GM18507 (cell line): ENCODE data around the gene DGCR8.

ENCODE experiments used
- DNase-seq: peaks from one replicate; pipeline ENCODE4 v3.0.0; 2011; ENCODE audit warnings: low read depth; ENCODE audit not compliant: insufficient read length; ENCODE audit errors: extremely low spot score
- FAIRE-seq: peaks from 2 replicates; lab custom pipeline; 2011; peaks lifted over from hg19 to GRCh38; lab: Jason Lieb, UNC

Gene DGCR8

DNA sequence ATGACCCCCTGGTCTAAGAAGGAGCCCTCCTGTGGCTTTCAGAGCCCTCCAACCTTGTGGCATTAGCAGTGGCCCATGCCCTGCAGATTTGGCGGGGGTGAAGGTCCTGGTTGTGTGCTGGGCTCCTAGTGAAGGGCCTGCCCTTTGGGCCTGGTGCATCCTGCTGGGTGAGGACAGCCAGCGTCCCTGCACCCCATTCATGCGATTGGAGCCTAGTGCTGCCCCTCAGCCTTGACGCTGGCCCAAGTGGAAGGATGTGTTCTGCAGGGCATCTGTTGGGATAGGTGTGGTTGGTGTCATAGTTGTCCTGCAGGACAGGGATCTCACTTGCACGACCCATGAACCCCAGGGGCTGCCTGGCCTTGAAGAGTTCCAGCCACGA, 28.1 kb upstream of the DGCR8 start:
- DNase-seq (no peak), FAIRE-seq (no peak)

DNA sequence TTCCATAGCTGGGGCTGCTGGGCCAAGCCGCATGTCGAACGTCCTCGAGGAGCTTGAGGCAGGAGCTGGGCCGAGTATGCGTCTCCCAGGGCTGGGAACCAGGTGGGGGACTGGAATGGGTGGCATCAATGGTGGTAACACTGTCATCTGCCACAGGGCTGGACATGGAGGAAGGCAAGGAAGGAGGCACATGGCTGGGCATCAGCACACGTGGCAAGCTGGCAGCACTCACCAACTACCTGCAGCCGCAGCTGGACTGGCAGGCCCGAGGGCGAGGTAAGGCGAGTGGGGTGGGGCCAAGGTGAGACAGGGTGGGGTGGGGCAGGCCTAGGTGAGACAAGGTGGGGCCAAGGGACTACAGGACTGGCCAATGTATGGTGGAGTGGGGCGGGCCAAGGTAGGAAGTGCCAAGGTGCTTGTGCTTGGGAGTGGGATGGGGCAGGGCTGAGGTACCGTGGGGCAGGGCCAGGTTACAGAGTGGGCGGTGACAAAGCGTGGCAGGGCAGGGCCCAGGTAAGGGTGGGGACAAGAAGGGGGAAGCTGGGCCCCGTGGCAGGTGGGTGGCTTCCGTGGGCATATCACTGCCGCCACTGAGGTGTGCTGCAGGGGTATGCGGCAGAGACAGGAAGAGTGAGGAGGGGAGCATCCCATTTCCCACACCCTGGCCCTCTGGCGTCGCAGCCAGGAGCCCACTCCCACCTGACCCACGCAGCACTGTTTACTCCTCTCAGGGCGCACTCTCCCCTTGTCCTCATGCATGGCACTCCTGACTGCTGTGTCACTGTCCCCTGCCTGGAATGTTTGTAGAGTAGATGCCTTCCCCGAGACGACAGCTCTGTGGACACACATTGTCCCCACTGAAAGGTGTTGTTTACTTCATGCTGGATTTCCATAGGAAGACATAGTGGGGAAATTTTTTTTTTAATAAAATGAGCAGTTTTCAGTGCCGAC, 27.5 kb upstream of the DGCR8 start:
- no peak for DNase-seq
- no peak for FAIRE-seq

DNA sequence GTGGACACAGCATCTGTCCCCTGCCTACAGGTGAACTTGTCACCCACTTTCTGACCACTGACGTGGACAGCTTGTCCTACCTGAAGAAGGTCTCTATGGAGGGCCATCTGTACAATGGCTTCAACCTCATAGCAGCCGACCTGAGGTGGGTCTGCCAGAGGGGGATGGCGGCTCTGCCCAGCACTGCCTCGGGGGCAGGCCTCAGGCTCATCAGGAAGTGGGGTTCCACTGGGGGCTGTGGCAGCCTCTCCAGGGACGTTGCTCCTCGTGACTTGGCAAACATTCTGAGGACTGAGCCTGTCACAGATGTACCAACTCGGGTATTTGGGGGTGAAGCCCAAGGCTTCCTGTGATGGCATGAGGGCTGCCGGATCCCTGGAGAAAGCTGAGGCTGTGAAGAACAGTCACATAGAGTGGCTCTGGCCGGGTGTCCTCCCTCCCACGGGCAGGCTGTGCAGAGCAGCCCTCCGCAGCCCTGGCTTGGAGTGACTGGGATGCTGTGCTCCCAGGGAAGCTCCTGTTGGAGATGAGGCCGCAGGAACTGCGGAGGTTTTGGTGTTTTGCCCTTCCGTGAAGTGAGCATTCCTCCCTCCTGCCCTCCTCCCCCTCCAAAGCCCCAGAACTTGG, 26.5 kb upstream of the DGCR8 start:
- FAIRE-seq (no peak), DNase-seq (no peak)

DNA sequence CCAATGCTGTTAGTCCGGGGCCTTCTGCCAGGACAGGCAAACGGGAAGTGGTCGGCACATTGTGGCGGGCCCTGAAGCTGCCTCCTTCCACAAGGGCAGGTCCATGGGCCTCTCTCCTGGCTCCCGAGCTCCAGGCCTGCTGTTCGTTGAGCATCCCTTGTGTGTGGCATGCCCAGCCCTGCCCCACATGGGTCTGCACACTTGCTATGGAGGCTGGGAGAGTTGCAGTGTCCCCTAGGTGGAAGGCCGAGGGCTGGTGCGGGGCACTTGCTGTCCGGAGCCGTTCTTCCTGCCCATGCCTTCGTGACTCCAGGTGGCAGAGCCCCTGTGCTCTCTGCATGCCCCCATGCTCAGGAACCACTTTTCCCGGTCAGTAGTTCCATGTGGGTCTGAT, 26.0 kb upstream of the DGCR8 start:
- FAIRE-seq (no peak), DNase-seq (no peak)

DNA sequence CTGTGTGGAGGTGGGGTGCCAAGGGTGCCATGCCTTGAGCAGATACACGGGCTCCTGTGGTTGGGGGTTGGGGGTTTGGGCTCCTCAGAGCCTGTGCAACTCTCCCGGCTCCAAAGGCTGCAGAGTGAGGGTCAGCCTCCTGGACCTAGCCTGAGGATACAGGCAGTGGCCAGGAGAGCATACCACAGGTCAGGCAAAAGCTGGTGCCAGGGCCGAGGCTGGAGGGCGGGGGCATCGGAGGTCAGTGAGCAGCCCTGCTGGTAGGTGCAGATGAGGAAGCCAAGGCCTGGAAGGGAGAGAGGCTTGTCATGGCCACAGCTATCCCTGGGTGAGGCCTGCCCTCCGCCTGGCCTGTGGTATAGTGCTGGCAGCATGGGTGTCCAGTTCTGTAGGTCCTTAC, 25.6 kb upstream of the DGCR8 start:
- FAIRE-seq = no peak
- DNase-seq = no peak

DNA sequence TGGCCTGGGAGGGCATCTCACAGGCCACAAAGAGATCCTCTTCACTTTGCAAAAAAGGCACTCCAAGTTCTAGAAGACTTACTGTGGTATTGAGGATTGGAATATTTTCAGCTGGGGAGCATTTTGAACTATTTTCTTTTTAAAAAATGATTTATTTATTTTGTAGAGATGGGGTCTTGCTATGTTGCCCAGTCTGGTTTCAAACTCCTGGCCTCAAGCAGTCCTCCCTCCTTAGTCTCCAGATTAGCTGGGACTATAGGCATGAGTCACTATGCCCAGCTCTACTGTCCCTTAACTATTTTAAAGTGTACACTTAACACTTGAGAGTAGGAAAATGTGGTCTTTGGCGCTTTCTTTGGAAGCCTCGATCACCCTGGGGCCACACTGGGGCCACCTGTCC, 24.9 kb upstream of the DGCR8 start:
- FAIRE-seq = no peak
- no peak for DNase-seq

DNA sequence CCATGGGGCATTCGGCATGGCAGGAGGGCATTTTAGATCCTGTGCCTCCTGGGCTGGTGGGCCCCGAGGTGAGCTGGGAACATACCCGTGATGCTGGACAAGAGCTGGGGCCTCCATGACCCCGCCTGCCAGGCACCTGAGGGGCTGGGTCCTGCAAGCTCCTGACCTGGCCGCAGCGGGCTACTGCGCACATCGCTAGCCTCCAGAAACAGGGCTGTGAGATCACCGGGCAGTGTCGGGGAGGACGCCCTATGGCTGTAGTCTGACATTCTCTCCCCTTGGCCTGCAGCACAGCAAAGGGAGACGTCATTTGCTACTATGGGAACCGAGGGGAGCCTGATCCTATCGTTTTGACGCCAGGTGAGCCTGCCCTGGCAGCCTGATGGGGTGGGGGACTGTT, 24.4 kb upstream of the DGCR8 start:
- DNase-seq (no peak), FAIRE-seq (no peak)

DNA sequence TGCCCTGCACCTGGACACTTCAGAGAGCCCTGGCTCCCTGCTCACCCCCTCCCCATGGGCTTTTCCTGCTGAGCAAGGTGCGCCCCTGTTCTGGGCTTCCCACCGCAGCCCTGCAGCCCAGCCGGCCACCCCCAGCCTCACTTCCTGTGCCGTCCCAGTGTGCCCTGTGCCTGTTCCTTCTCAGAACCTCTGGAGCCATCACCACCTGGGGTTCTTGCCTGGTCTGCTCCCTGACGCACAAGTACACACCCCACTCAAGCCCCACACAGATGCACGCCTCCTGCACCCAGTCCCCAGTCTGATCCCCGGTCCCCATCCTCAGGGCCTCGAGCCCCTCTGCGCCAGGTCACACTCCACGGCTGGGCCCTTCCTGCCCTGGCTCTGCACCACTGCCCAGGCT, 23.9 kb upstream of the DGCR8 start:
- FAIRE-seq = no peak
- no peak for DNase-seq

DNA sequence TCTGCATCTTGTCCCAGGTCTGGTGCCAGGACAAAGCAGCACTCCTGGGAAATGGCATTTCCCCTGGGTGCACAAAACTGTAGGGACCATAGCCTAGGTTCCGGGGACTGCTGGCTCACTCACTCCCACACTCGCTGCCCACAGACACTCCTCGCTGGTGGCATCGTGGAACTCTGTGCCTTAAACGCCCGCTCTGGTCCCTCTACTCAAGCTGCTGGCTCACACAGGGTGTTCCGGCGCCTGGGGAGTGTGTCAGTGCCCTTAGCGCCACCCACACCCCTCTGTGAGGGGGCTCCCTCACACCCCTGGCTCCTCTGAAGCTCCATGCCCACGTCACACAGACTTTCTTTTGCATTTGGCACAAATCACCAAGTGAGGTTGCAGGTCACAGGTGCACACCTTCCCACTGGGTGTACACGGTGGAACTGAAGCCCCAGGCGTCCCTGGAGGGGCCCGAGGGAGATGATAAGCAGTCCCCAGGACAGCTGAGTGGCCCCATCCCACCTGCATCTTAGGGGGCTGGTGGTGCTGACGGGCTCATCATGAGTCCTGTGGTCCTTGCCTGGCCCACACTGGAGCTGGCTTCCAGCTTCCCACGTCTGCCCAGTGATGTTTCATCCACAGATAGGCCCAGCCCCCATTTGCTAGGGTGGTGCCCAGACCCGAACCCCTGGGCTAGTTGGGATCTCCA, 23.2 kb upstream of the DGCR8 start:
- FAIRE-seq (no peak), DNase-seq (no peak)

DNA sequence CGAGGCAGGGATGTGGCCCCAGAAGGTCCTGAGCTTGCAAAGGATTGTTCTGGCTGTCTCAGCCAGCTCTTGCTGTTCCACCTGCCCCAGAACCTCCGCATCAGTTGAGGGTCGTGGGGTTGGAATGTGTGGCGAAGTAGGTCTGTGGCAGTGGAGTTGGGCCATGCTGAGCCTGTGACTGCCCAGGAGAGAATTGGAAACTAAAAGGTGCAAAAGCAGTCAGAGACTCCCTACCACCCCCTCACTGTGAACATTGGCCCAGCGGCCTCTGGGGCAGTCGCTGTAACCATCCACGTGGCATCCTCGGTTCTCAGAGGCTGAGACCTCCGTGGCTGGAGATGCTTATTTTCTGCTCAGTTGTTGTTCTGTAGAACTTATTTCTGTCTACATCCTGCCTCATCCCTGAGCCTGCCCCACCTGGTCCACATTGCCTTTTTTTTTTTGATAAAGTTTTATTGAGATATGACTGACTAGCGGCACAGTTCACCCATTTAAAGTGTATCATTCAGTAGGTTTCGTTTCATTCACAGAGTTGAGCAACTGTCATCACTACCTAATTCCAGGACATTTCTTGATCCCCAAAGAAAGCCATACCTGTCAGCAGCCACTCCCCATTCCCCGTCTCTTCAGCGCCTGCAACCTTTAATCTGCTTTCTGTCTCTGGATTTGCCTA, 22.3 kb upstream of the DGCR8 start:
- FAIRE-seq (no peak), DNase-seq (no peak)

DNA sequence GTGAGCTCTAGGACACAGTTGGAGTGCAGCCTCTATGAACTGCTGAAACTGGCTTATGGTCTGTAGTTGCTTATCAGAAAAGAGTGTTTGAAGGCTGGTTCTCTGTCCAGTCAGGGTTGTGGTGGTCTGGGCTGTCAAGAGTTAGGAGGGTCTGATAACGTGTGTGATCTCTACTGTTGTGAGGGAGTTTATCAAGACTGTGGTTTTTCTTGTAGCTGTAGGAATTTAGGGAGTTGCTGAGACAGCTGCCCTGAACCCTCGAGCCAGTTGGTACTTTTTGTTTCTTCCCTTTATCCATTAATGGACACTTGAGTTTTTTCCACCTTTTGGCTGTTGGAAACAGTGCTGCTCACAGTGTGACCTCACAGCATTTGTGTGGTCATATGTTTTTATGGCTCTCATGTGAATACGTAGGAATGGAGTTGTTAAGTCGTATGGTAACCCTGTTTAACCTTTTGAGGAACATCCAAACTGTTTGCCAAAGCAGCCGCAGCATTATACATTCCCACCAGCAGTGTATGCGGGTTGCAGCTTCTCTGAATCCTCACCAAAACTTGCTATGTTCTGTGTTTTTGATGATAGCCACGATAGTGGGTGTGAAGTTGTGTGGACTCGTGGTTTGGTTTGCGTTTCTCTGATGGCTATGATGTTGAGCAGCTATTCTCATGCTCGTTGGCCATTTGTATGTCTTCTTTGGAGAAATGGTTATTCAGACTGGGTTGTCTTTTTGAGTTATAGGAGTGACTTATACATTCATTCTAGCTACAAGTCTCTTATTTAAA, 20.9 kb upstream of the DGCR8 start:
- no peak for FAIRE-seq
- no peak for DNase-seq

DNA sequence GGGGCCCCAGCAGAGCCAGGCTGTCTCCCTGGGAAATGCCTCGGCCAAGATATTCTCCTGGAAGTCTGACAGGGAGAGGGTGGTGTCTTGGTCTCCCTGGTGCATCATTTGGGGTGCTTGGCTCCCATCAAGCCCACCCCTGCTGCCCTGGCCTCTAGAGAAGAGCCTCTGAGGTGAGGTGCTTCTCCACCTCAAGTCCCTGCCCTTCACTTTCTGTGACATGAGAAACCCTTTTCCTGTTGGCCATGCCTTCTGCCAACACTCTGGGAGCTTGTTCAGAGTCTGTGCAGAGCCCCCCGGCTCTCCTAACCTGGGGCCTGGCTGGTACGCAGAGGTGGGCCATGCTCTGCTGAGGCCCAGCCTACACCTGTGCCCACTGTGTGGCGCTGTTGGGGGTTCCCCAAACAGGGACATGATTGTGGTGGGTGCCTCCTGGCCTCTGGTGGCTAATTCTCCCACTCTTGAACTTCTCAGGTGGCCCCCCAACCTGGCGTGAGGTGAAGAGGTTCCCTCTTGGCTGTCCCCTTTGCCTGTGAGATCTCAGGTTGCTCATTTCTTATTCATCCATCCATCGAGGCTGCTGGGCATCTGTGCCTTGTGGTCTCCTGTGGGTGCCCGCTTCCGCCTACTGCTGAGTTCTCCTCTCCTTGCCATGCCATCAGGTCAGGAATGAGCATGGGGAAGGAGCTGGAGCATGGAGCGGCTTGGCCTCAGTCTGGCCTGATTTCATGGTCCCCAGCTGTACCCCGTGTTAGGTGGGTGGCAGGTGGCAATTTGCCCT, 19.2 kb upstream of the DGCR8 start:
- DNase-seq (no peak), FAIRE-seq (no peak)

DNA sequence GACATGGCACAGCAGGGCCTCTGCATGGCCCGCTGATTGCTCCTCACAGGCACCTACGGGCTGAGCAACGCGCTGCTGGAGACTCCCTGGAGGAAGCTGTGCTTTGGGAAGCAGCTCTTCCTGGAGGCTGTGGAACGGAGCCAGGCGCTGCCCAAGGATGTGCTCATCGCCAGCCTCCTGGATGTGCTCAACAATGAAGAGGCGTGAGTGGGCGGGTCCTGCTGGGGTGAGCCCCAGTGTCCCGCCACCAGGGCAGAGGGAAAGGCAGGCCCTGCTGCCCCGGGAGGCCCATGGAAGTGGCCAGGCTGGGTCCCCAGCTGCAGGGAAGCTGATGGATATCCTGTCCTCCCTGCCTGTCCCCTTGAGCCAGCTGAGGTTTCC, 18.6 kb upstream of the DGCR8 start:
- FAIRE-seq (no peak), DNase-seq (no peak)

DNA sequence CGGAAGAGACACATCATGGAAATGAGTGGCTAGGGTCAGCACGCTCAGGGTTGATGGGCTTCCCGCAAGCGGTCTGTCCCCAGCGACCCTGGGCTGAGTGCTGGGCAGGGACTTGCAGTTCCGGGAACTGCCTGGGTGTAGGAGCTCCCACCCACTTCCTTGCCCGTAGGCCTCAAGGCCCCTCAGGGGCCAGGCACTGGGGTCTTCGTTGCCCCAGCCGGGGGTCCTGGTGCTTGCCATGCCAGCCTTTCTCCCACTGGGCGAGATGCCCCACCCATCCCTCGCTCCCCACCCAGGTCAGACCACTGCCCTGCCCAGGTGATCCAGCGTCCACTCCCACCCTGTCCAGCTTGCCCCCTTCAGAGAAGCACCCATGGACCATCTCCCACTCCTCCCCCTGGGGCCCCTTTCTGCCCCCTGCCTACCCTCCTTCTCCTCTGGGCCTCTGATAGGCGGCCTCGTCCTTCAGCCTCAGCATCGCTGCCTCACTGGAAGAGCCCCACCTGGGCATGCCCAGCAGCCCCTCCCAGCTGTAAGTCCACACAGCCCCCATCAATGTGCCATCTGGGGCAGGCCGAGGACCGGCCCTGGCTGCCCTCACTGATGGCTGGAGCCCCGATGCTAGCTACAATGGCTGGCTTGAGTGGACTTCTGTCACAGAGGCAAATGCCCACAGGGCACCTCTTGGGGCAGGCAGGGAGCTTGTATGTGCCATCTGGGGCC, 17.8 kb upstream of the DGCR8 start:
- DNase-seq (no peak), FAIRE-seq (no peak)

DNA sequence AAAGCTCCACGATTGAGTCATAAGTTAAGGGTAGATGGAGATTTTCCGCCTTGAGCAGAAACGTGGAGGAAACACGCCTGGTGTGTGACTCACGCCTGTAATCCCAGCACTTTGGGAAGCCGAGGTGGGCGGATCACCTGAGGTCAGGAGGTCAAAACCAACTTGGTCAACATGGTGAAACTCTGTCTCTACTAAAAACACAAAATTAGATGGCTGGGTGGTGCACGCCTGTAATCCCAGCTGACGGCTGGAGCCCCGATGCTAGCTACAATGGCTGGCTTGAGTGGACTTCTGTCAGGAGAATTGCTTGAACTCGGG, 17.3 kb upstream of the DGCR8 start:
- FAIRE-seq = no peak
- no peak for DNase-seq

DNA sequence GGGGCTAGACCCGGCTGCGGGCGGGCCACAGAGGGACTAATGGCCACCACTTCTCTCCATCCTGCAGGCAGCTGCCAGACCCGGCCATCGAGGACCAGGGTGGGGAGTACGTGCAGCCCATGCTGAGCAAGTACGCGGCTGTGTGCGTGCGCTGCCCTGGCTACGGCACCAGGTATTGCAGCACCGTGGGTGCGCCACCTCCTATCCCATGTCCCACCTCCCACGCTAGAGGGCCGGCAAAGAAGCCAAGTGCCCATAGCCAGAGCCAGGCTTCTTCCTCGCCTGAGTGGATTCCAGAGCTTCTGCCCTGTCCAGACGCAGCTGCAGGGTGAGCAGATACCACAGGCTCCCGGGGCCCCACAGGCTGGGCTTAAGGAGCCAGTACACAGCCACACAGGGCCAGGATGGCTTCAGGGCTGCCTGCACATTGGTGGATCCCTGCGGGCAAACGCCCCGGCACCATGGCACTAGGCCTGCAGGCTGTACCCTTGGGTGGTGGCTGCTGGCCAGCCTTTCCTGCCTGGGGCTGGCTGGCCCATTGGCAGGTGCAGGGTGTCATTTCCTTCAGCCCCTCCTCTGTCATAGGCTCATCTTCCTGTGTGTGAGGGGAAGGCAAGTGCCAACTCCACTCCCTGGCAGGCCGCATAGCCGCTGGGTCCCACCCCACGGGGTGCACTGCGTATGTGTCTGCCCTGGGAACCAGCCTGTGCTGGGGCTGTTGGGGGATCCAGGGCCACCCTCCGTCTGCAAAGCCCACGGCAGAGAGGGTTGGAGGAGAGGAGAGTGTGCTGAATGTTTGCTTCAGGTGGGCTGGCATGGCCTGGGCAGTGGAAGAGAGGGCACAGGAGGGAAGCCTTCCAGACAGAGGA, 16.5 kb upstream of the DGCR8 start:
- DNase-seq (no peak), FAIRE-seq (no peak)

DNA sequence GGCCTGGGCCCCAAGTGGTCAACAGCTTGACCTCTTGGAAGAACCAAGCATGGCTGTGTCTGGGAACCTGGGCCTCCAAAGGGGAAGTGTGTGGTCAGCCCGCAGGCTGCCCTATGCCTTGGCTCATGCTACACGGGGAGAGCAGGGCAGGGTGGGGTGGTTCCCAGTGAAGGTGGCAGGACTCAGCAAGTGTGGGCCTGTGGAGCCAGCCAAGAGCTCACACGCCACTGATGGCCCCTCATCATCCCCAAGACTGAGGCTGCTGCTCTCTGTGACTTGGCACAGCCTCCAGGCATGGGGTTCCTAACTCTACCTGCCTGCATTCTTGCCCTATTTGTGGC, 15.9 kb upstream of the DGCR8 start:
- FAIRE-seq = no peak
- DNase-seq = no peak
